Activated CD8-positive, alpha-beta memory T cell treated with anti-CD3 and anti-CD28 coated beads, Interleukin-2, amount 10 ng/mL, durations not matched to agents 7 days and 5 days (primary cell): ENCODE data around the gene TRIM25. TPM values are rescaled to one million over a fixed set of nuclear protein-coding genes. Genes with fewer than 3 reads are reported as not detected.
A peak's percentile ranks its signal among the peaks of the same experiment; 100 is the strongest.
"Not testable (repeated sequence)": the region's sequence is repeated elsewhere in the genome, so short reads cannot be mapped to it uniquely, and the experiment has no call there.

Source experiments
- ATAC-seq: fragments of 150-1000 bp; cut with Tn5 transposase; one replicate; pipeline ENCODE4 v1.10.0; 2021; ENCODE audit warnings: moderate library complexity
- CTCF ChIA-PET: fragments of 350-600 bp; sonication (Branson Sonifier 250); formaldehyde crosslinking; loops from one replicate; lab custom pipeline; 2021; ENCODE audit warnings: antibody characterized with exemption; lab: Charles Lee
- DNase-seq: peaks from one replicate; pipeline ENCODE4 v3.0.0-alpha.2; 2020
- H3K27ac Mint-ChIP-seq: one replicate; pipeline ENCODE4 v1.8.0; 2021; ENCODE audit warnings: mild to moderate bottlenecking, mixed read lengths
- H3K27me3 Mint-ChIP-seq: one replicate; pipeline ENCODE4 v1.8.0; 2021; ENCODE audit warnings: mixed read lengths
- H3K36me3 Mint-ChIP-seq: one replicate; pipeline ENCODE4 v1.8.0; 2021; ENCODE audit warnings: mild to moderate bottlenecking, mixed read lengths
- H3K4me1 Mint-ChIP-seq: one replicate; pipeline ENCODE4 v1.8.0; 2021; ENCODE audit warnings: mixed read lengths
- H3K4me3 Mint-ChIP-seq: one replicate; pipeline ENCODE4 v1.8.0; 2021; ENCODE audit warnings: mild to moderate bottlenecking, moderate library complexity, mixed read lengths
- H3K9me3 Mint-ChIP-seq: one replicate; pipeline ENCODE4 v1.8.0; 2022; ENCODE audit warnings: low read depth, mixed read lengths
- total RNA-seq, 2 experiments: library from RNA; stranded (reverse); gene quantifications; one replicate each; pipeline ENCODE4 v1.2.3, GENCODE V29; 2021

Gene TRIM25
- 100 to 1,000 TPM; 166 to 227 TPM for total RNA-seq

GRCh38 chr17:56913867-56914580 is at the start of gene TRIM25:
TSS of gene TRIM25 (minus strand) at chr17:56914049. CDS start at chr17:56913988, 61 bp downstream.
- peak; percentile 96 for DNase-seq
- Mint-ChIP-seq H3K4me1 (peaks cover 56% of the 10 kb centered on the region), H3K4me3 (peak within 1 kb of the TSS; percentile 98), H3K27ac (peak within 1 kb of the TSS; percentile 94), H3K36me3 (peaks cover 54% of the 10 kb centered on the region), H3K27me3 (no peaks in the 10 kb centered on the region), H3K9me3 (peaks cover 7% of the 10 kb centered on the region)
- CTCF ChIA-PET: interaction anchor here (1.0 to 1.9 kb wide), 4 partner anchors 15 to 79 kb away, joined by 3 to 6 read pairs (median 4); no protein-coding TSS in a partner anchor
- ATAC-seq: peak; percentile 86

- Mint-ChIP-seq H3K27me3 (no peaks in the 10 kb centered on the region), H3K36me3 (peaks cover 1% of the 10 kb centered on the region), H3K27ac (peak within 1 kb of the TSS; percentile 87), H3K4me1 (peaks cover 25% of the 10 kb centered on the region), H3K4me3 (peak within 1 kb of the TSS; percentile 77), H3K9me3 (no peaks in the 10 kb centered on the region)
- DNase-seq (peak; percentile 95), ATAC-seq (peak; percentile 99)
- CTCF ChIA-PET: interaction anchor here (0.6 to 1.9 kb wide), 13 partner anchors 9 to 181 kb away, joined by 3 to 11 read pairs (median 3); partner anchors contain the start of gene SCPEP1
Observed at GRCh38 chr17:56960596-56961538, 47.0 kb upstream of the TRIM25 start, which contains the start of gene COIL. TSS of gene COIL (minus strand) at chr17:56961050. CDS start at chr17:56961019, 31 bp downstream.

- H3K36me3 Mint-ChIP-seq: peaks cover 1% of the 10 kb centered on the region
- no peak overlapping the region for H3K27ac Mint-ChIP-seq
- ATAC-seq: no peak
- peaks cover 23% of the 10 kb centered on the region for H3K4me1 Mint-ChIP-seq
- DNase-seq: no peak
- H3K4me3 Mint-ChIP-seq: no peak overlapping the region
- CTCF ChIA-PET: no interaction called here
- no peaks in the 10 kb centered on the region for H3K9me3 Mint-ChIP-seq
- no peaks in the 10 kb centered on the region for H3K27me3 Mint-ChIP-seq
Observed at GRCh38 chr17:56956992-56957391, 43.1 kb upstream of the TRIM25 start.

- Mint-ChIP-seq H3K27ac (peak overlapping the region; percentile 0), H3K4me1 (peaks cover 17% of the 10 kb centered on the region), H3K4me3 (no peak overlapping the region), H3K9me3 (no peaks in the 10 kb centered on the region), H3K36me3 (peaks cover 24% of the 10 kb centered on the region), H3K27me3 (no peaks in the 10 kb centered on the region)
- ATAC-seq (no peak), DNase-seq (no peak)
- CTCF ChIA-PET: interaction anchor here (0.9 to 1.6 kb wide), 2 partner anchors 11 to 14 kb away, joined by 3 read pairs; partner anchors contain the start of gene COIL
Observed at GRCh38 chr17:56949595-56949994, 35.7 kb upstream of the TRIM25 start.

GRCh38 chr17:56948491-56948890 is 34.6 kb upstream of the TRIM25 start:
- no peak overlapping the region for H3K27ac Mint-ChIP-seq
- CTCF ChIA-PET: interaction anchor here (0.9 to 1.6 kb wide), 3 partner anchors 12 to 16 kb away, joined by 3 read pairs; partner anchors contain the start of gene COIL
- no peak overlapping the region for H3K4me3 Mint-ChIP-seq
- H3K9me3 Mint-ChIP-seq: no peaks in the 10 kb centered on the region
- peaks cover 29% of the 10 kb centered on the region for H3K36me3 Mint-ChIP-seq
- ATAC-seq (no peak), DNase-seq (no peak)
- H3K4me1 Mint-ChIP-seq: peaks cover 15% of the 10 kb centered on the region
- no peaks in the 10 kb centered on the region for H3K27me3 Mint-ChIP-seq

- H3K9me3 Mint-ChIP-seq: no peaks in the 10 kb centered on the region
- no peak overlapping the region for H3K27ac Mint-ChIP-seq
- DNase-seq: no peak
- H3K4me3 Mint-ChIP-seq: no peak overlapping the region
- no peaks in the 10 kb centered on the region for H3K27me3 Mint-ChIP-seq
- peaks cover 31% of the 10 kb centered on the region for H3K36me3 Mint-ChIP-seq
- H3K4me1 Mint-ChIP-seq: peaks cover 15% of the 10 kb centered on the region
- ATAC-seq: no peak
- CTCF ChIA-PET: interaction anchor here (1.2 kb wide), 1 partner anchor 13 kb away, joined by 3 read pairs; the partner anchor contains the start of gene COIL
Observed at GRCh38 chr17:56947741-56948140, 33.9 kb upstream of the TRIM25 start.

GRCh38 chr17:56945938-56946505 is 32.2 kb upstream of the TRIM25 start:
- Mint-ChIP-seq H3K4me1 (peaks cover 15% of the 10 kb centered on the region), H3K27ac (no peak overlapping the region), H3K9me3 (no peaks in the 10 kb centered on the region), H3K36me3 (peaks cover 37% of the 10 kb centered on the region), H3K27me3 (no peaks in the 10 kb centered on the region), H3K4me3 (no peak overlapping the region)
- CTCF ChIA-PET: interaction anchor here (1.4 to 2.4 kb wide), 2 partner anchors 15 to 126 kb away, joined by 4 to 9 read pairs; partner anchors contain the start of gene COIL
- DNase-seq: no peak
- no peak for ATAC-seq

GRCh38 chr17:56943505-56944125 is 29.8 kb upstream of the TRIM25 start:
- H3K4me3 Mint-ChIP-seq: no peak overlapping the region
- DNase-seq: no peak
- no peaks in the 10 kb centered on the region for H3K9me3 Mint-ChIP-seq
- peaks cover 5% of the 10 kb centered on the region for H3K4me1 Mint-ChIP-seq
- H3K27me3 Mint-ChIP-seq: no peaks in the 10 kb centered on the region
- no peak for ATAC-seq
- H3K36me3 Mint-ChIP-seq: peaks cover 32% of the 10 kb centered on the region
- H3K27ac Mint-ChIP-seq: no peak overlapping the region
- CTCF ChIA-PET: interaction anchor here (1.9 kb wide), 1 partner anchor 124 kb away, joined by 10 read pairs; no protein-coding TSS in a partner anchor

GRCh38 chr17:56939869-56940484 is 26.1 kb upstream of the TRIM25 start:
- H3K27me3 Mint-ChIP-seq: no peaks in the 10 kb centered on the region
- no peak for DNase-seq
- CTCF ChIA-PET: interaction anchor here (0.7 to 2.6 kb wide), 13 partner anchors 12 to 160 kb away, joined by 3 to 49 read pairs (median 4); partner anchors contain the start of genes C17orf67, DGKE and TRIM25
- H3K4me1 Mint-ChIP-seq: peaks cover 24% of the 10 kb centered on the region
- ATAC-seq: peak; percentile 66
- H3K36me3 Mint-ChIP-seq: peaks cover 50% of the 10 kb centered on the region
- H3K27ac Mint-ChIP-seq: peak overlapping the region; percentile 49
- H3K4me3 Mint-ChIP-seq: no peak overlapping the region
- H3K9me3 Mint-ChIP-seq: no peaks in the 10 kb centered on the region

GRCh38 chr17:56938206-56938605 is 24.4 kb upstream of the TRIM25 start:
- CTCF ChIA-PET: interaction anchor here (0.7 kb wide), 1 partner anchor 118 kb away, joined by 3 read pairs; no protein-coding TSS in a partner anchor
- H3K27ac Mint-ChIP-seq: peak overlapping the region; percentile 61
- peaks cover 57% of the 10 kb centered on the region for H3K36me3 Mint-ChIP-seq
- not testable (repeated sequence) for H3K4me3 Mint-ChIP-seq, H3K27me3 Mint-ChIP-seq, ATAC-seq, H3K9me3 Mint-ChIP-seq, DNase-seq
- H3K4me1 Mint-ChIP-seq: peaks cover 37% of the 10 kb centered on the region

- H3K4me3 Mint-ChIP-seq: no peak overlapping the region
- no peaks in the 10 kb centered on the region for H3K27me3 Mint-ChIP-seq
- ATAC-seq: peak; percentile 11
- DNase-seq: no peak
- peaks cover 38% of the 10 kb centered on the region for H3K4me1 Mint-ChIP-seq
- peak overlapping the region; percentile 61 for H3K27ac Mint-ChIP-seq
- CTCF ChIA-PET: interaction anchor here (0.7 kb wide), 1 partner anchor 118 kb away, joined by 3 read pairs; no protein-coding TSS in a partner anchor
- peaks cover 61% of the 10 kb centered on the region for H3K36me3 Mint-ChIP-seq
- no peaks in the 10 kb centered on the region for H3K9me3 Mint-ChIP-seq
Observed at GRCh38 chr17:56937687-56938086, 23.8 kb upstream of the TRIM25 start.
